ENCODE measurements around the gene TBXAS1.

The TBXAS1 gene

DNA sequence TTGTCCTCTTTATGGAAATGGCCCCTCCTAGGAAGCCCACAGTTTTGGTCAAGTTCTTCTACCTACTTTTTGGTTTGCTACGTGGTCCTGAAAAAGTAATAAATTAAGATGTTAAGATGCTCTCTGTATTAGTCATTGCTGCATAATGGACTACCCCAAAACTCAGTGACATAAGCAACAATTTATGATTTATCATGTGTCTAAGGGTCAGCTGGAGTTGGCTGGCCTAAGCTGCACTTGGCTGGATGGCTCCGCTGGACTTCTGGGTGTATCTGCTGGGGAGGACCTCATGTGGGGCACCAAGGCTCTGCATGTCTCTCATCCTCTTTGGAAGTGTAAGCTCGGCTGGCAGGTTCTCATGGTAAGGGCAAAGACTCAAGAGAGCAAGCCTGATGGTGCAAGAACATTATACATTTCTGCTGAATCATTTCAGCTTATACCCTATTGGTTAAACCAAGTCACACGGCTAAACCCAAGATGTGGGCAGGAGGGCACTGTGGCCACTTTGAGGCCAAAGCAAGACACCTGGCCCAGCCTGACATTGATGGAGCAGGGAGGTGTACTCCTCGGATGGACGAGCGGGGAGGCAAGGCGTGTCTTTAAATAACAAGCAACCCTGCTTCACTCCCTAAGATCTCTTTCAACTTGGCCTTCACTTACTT lies 47.7 kb downstream of the TBXAS1 start:
- TF ChIP-seq, protein P1, sequence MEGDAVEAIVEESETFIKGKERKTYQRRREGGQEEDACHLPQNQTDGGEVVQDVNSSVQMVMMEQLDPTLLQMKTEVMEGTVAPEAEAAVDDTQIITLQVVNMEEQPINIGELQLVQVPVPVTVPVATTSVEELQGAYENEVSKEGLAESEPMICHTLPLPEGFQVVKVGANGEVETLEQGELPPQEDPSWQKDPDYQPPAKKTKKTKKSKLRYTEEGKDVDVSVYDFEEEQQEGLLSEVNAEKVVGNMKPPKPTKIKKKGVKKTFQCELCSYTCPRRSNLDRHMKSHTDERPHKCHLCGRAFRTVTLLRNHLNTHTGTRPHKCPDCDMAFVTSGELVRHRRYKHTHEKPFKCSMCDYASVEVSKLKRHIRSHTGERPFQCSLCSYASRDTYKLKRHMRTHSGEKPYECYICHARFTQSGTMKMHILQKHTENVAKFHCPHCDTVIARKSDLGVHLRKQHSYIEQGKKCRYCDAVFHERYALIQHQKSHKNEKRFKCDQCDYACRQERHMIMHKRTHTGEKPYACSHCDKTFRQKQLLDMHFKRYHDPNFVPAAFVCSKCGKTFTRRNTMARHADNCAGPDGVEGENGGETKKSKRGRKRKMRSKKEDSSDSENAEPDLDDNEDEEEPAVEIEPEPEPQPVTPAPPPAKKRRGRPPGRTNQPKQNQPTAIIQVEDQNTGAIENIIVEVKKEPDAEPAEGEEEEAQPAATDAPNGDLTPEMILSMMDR (IDR thresholded peaks at IDR 0.05; ENCODE audit: extremely low read depth, insufficient read depth, missing control alignments) = no peak
- in situ Hi-C loops (cut with MboI; ENCODE audit: low pct_unique_long_range_greater_than_20kb, low sequenced_read_pairs, unreplicated experiment) = no loop called here
- DNase-seq (ENCODE audit: low spot score) = no peak

DNA sequence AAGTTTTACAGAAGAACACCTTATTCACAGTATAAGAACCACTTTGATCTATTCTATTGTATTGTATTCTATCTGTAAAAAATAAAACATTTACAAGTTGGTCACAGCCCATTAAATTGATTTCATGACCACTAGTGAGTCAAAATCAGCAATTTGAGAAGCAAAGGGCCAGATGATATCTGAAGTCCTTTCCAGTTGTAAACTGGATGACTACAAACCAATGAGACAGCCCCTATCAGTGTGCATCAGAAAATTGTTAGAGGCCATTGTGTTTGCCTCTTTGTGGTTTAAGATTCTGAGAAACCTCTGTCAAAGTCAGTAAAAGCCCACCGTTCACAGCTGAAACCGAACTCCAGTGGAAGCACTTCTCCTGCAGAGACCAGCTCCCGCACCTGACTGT lies 54.8 kb downstream of the TBXAS1 start:
- TF ChIP-seq, protein P1 (IDR thresholded peaks at IDR 0.05; ENCODE audit: extremely low read depth, insufficient read depth, missing control alignments) = no peak
- in situ Hi-C loops (cut with MboI; ENCODE audit: low pct_unique_long_range_greater_than_20kb, low sequenced_read_pairs, unreplicated experiment) = no loop called here
- DNase-seq (ENCODE audit: low spot score) = no peak

DNA sequence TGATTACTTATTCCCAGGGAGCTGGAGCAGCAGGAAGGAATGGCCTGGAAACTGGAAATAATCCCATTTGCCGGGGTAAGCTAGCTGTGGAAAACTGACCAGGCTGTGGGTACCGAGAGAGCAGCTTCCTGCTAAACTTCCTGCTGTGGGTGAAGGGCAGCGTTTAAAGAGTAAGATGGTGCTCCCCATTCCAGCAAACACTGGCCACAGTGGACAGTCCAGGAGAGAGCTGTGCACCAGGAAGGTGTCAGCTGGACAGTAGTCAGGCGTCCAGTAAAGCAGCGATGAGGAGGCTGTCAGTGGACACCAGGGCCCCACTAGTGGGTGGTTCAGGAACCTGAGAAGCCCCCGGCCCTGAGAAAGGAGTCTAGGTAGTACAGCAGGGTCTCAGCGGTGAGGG lies 55.4 kb downstream of the TBXAS1 start:
- TF ChIP-seq, protein P1 (IDR thresholded peaks at IDR 0.05; ENCODE audit: extremely low read depth, insufficient read depth, missing control alignments) = no peak
- DNase-seq (ENCODE audit: low spot score) = no peak
- in situ Hi-C loops (cut with MboI; ENCODE audit: low pct_unique_long_range_greater_than_20kb, low sequenced_read_pairs, unreplicated experiment) = no loop called here

DNA sequence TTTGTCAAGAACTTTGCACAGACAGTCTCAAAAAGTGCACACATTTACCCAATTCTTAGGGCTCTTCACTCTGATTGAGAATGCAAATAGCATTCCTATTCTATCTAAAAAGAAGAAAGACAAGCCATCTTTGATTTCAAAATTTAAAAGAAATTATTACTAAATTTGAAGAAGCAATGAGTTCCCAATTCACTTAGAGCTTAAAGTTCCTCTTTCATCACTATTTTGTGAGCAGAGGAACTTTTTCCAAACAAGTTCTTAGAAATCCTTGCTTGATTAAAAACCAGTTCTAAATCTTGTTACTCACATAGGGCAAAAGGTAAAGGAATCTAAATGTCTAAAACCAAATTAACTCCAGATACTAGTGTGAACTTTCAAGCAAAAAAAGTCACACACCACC lies 56.4 kb downstream of the TBXAS1 start:
- TF ChIP-seq, protein P1 (IDR thresholded peaks at IDR 0.05; ENCODE audit: extremely low read depth, insufficient read depth, missing control alignments) = no peak
- DNase-seq (ENCODE audit: low spot score) = no peak
- in situ Hi-C loops (cut with MboI; ENCODE audit: low pct_unique_long_range_greater_than_20kb, low sequenced_read_pairs, unreplicated experiment) = no loop called here

- in situ Hi-C loops (cut with MboI; ENCODE audit: low pct_unique_long_range_greater_than_20kb, low sequenced_read_pairs, unreplicated experiment) = no loop called here
- TF ChIP-seq, protein P1 (IDR thresholded peaks at IDR 0.05; ENCODE audit: extremely low read depth, insufficient read depth, missing control alignments) = no peak
These were observed 57.1 kb downstream of the TBXAS1 start for GRCh38 chr7:139886206-139886605.

DNA sequence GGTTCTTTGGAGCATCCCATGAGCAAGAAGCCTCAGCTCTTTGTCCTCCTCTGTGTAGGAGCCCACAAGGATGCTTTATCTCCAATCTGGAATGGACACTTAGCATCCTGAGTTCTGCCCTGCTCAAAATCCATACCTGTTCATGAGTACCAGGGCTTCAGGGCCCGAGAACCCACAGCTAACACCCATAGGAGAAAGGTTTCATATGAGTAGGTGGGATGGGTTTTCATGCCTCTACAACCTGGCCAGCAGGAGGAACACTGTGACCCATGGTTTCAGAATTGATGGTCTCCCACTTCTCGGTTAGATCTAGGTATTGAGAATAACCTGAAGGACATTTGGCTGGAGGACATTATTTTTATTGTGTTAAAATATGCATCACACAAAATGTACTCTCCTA lies 57.8 kb downstream of the TBXAS1 start:
- TF ChIP-seq, protein P1 (IDR thresholded peaks at IDR 0.05; ENCODE audit: extremely low read depth, insufficient read depth, missing control alignments) = no peak
- in situ Hi-C loops (cut with MboI; ENCODE audit: low pct_unique_long_range_greater_than_20kb, low sequenced_read_pairs, unreplicated experiment) = no loop called here
- DNase-seq (ENCODE audit: low spot score) = no peak

More at GRCh38 chr7:139886206-139886605, 57.1 kb downstream of the TBXAS1 start:
- DNase-seq (ENCODE audit: low spot score) = no peak

Data from GM13977 (cell line).